Measurements from ENCODE around the gene SPAAR.

Gene SPAAR, protein sequence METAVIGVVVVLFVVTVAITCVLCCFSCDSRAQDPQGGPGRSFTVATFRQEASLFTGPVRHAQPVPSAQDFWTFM

DNA sequence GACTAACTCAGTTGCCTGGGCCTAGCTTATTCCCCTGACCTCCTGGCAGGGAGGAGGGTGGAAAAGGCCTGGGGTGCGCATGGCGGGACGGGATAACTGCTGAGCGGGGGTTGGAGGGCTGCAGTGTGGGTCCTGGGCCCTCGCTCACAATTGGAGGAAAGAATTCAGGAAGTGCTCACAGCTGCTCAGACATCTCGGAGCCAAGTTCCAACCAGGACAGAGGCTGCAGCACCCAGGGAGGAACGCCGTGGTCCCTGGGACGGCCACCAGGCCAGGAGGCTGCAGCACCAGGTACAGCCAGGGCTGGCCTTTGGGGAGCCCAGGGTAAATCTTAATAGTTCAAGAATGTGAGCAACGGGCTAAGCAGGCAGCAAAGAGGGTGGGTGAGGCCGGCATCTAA lies at the start of gene SPAAR:
Gene SPAAR (plus strand): TSS at position 217 of the 400 bp plus-strand sequence. CDS start 974 bp downstream, outside the sequence.
- H3K9ac ChIP-seq (ENCODE audit: low read depth, low read length) = no peak within 1 kb of the TSS
- ATAC-seq (ENCODE audit: insufficient read depth, low read depth) (no peak), DNase-seq (no peak)
- no peaks in the 10 kb centered on the region for H3K9me3 ChIP-seq (ENCODE audit: insufficient read depth, low read length, severe bottlenecking)
- H3K36me3 ChIP-seq (ENCODE audit: insufficient read depth, low read length) = no peaks in the 10 kb centered on the region
- H3K4me2 ChIP-seq (ENCODE audit: insufficient read depth, low read length) = no peak within 1 kb of the TSS
- H3K4me3 ChIP-seq (ENCODE audit: low read depth in 1 of 2, low read length in 2 of 2) = no peak within 1 kb of the TSS
- H4K20me1 ChIP-seq (ENCODE audit: insufficient read depth, low read length) = no peaks in the 10 kb centered on the region
- no peak for TF ChIP-seq CTCF (IDR thresholded peaks at IDR 0.05; ENCODE audit: borderline replicate concordance, extremely low read depth, low read length, poor library complexity, severe bottlenecking)
- TF ChIP-seq EZH2 (IDR thresholded peaks at IDR 0.05; ENCODE audit: borderline replicate concordance, low read depth, low read length, severe bottlenecking) = no peak
- no peak within 1 kb of the TSS; the same call in 1 of the 2 replicates for H3K27ac ChIP-seq (ENCODE audit: low read length)
- H2AFZ ChIP-seq (ENCODE audit: low read depth, low read length) = peak within 1 kb of the TSS; percentile 67; the same call in 1 of the 2 replicates
- peaks cover 20% of the 10 kb centered on the region for H3K4me1 ChIP-seq (ENCODE audit: insufficient read depth, low read length)
- H3K79me2 ChIP-seq (ENCODE audit: insufficient read depth, low read length) = no peaks in the 10 kb centered on the region
- H3K27me3 ChIP-seq (ENCODE audit: insufficient read depth, low read length, poor library complexity) = no peaks in the 10 kb centered on the region

GRCh38 chr9:35859990-35860339 lies 49.3 kb upstream of the SPAAR start:
- Histone ChIP-seq H3K27me3 (ENCODE audit: insufficient read depth, low read length, poor library complexity) (no peaks in the 10 kb centered on the region), H4K20me1 (ENCODE audit: insufficient read depth, low read length) (no peaks in the 10 kb centered on the region), H3K4me2 (ENCODE audit: insufficient read depth, low read length) (no peak overlapping the region), H3K4me3 (ENCODE audit: low read depth in 1 of 2, low read length in 2 of 2) (no peak overlapping the region), H2AFZ (ENCODE audit: low read depth, low read length) (no peak overlapping the region), H3K9me3 (ENCODE audit: insufficient read depth, low read length, severe bottlenecking) (no peaks in the 10 kb centered on the region), H3K79me2 (ENCODE audit: insufficient read depth, low read length) (no peaks in the 10 kb centered on the region), H3K36me3 (ENCODE audit: insufficient read depth, low read length) (no peaks in the 10 kb centered on the region), H3K9ac (ENCODE audit: low read depth, low read length) (no peak overlapping the region), H3K27ac (ENCODE audit: low read length) (no peak overlapping the region), H3K4me1 (ENCODE audit: insufficient read depth, low read length) (no peaks in the 10 kb centered on the region)
- DNase-seq = no peak
- no peak for TF ChIP-seq CTCF (IDR thresholded peaks at IDR 0.05; ENCODE audit: borderline replicate concordance, extremely low read depth, low read length, poor library complexity, severe bottlenecking)
- TF ChIP-seq EZH2 (IDR thresholded peaks at IDR 0.05; ENCODE audit: borderline replicate concordance, low read depth, low read length, severe bottlenecking) = no peak
- no peak for ATAC-seq (ENCODE audit: insufficient read depth, low read depth)

- Histone ChIP-seq H3K4me1 (ENCODE audit: insufficient read depth, low read length) (no peaks in the 10 kb centered on the region), H3K79me2 (ENCODE audit: insufficient read depth, low read length) (no peaks in the 10 kb centered on the region), H3K27ac (ENCODE audit: low read length) (no peak overlapping the region), H2AFZ (ENCODE audit: low read depth, low read length) (no peak overlapping the region), H3K36me3 (ENCODE audit: insufficient read depth, low read length) (no peaks in the 10 kb centered on the region), H3K9ac (ENCODE audit: low read depth, low read length) (no peak overlapping the region), H3K4me2 (ENCODE audit: insufficient read depth, low read length) (no peak overlapping the region), H4K20me1 (ENCODE audit: insufficient read depth, low read length) (no peaks in the 10 kb centered on the region), H3K4me3 (ENCODE audit: low read depth in 1 of 2, low read length in 2 of 2) (no peak overlapping the region), H3K27me3 (ENCODE audit: insufficient read depth, low read length, poor library complexity) (no peaks in the 10 kb centered on the region), H3K9me3 (ENCODE audit: insufficient read depth, low read length, severe bottlenecking) (no peaks in the 10 kb centered on the region)
- DNase-seq = no peak
- no peak for ATAC-seq (ENCODE audit: insufficient read depth, low read depth)
- TF ChIP-seq EZH2 (IDR thresholded peaks at IDR 0.05; ENCODE audit: borderline replicate concordance, low read depth, low read length, severe bottlenecking) (no peak), CTCF (IDR thresholded peaks at IDR 0.05; ENCODE audit: borderline replicate concordance, extremely low read depth, low read length, poor library complexity, severe bottlenecking) (no peak)
These were observed 48.0 kb upstream of the SPAAR start for GRCh38 chr9:35861161-35861897.
